Neural cell (in vitro differentiated cells): ENCODE data around the gene GPC5.

Experiments used
- EZH2 ChIP-seq: fragments of 200-600, 300-800 bp; shearing (Covaris generic), sonication (generic); IDR thresholded peaks from 2 replicates; pipeline ENCODE4 v1.6.1; 2014; ENCODE audit warnings: antibody characterized with exemption, low read length, borderline replicate concordance, mild to moderate bottlenecking; ENCODE audit not compliant: insufficient read depth, poor library complexity, severe bottlenecking
- POLR2AphosphoS5 ChIP-seq: IDR thresholded peaks from 2 replicates; pipeline ENCODE4 v1.6.1; 2012
- RAD21 ChIP-seq: fragments of 450-650 bp; conservative IDR thresholded peaks from 2 replicates; pipeline ENCODE4 v1.6.1; 2014; ENCODE audit warnings: antibody characterized with exemption, mild to moderate bottlenecking, moderate library complexity
- TAF1 ChIP-seq: IDR thresholded peaks from 2 replicates; pipeline ENCODE4 v1.6.1; 2012; ENCODE audit warnings: low read depth
- TF ChIP-seq, protein P1 (sequence below): fragments of 450-650 bp; IDR thresholded peaks from 2 replicates; pipeline ENCODE4 v1.5.1; 2014; ENCODE audit warnings: antibody characterized with exemption, mild to moderate bottlenecking, moderate library complexity; ENCODE audit not compliant: poor library complexity, severe bottlenecking
- TF ChIP-seq, protein P2 (sequence below): IDR thresholded peaks from 2 replicates; pipeline ENCODE4 v1.6.1; 2012; ENCODE audit warnings: borderline replicate concordance

DNA sequence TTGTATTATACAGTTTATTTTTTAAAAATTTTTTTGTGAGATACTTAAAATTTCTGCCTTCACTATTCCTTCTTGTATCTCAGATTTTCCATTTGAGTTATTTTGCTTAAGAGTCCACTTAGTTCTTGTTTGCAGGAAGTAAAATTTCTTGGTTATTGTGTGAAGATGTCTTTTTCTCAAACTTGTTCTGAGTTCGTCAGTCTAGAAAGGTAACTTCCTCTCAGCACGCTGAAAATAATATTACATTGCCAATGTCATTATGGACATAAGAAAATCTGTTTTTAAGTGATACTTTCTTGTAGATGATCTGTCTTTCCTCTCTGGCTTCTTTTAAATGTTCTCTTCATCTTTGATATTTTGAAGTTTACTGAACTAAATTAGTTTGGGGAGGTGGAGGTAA, 1096.5 kb downstream of the GPC5 start:
- no peak for TF ChIP-seq RAD21
- TF ChIP-seq, protein P1, sequence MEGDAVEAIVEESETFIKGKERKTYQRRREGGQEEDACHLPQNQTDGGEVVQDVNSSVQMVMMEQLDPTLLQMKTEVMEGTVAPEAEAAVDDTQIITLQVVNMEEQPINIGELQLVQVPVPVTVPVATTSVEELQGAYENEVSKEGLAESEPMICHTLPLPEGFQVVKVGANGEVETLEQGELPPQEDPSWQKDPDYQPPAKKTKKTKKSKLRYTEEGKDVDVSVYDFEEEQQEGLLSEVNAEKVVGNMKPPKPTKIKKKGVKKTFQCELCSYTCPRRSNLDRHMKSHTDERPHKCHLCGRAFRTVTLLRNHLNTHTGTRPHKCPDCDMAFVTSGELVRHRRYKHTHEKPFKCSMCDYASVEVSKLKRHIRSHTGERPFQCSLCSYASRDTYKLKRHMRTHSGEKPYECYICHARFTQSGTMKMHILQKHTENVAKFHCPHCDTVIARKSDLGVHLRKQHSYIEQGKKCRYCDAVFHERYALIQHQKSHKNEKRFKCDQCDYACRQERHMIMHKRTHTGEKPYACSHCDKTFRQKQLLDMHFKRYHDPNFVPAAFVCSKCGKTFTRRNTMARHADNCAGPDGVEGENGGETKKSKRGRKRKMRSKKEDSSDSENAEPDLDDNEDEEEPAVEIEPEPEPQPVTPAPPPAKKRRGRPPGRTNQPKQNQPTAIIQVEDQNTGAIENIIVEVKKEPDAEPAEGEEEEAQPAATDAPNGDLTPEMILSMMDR = no peak
- no peak for TF ChIP-seq POLR2AphosphoS5
- no peak for TF ChIP-seq TAF1
- no peak for TF ChIP-seq EZH2
- TF ChIP-seq, protein P2, sequence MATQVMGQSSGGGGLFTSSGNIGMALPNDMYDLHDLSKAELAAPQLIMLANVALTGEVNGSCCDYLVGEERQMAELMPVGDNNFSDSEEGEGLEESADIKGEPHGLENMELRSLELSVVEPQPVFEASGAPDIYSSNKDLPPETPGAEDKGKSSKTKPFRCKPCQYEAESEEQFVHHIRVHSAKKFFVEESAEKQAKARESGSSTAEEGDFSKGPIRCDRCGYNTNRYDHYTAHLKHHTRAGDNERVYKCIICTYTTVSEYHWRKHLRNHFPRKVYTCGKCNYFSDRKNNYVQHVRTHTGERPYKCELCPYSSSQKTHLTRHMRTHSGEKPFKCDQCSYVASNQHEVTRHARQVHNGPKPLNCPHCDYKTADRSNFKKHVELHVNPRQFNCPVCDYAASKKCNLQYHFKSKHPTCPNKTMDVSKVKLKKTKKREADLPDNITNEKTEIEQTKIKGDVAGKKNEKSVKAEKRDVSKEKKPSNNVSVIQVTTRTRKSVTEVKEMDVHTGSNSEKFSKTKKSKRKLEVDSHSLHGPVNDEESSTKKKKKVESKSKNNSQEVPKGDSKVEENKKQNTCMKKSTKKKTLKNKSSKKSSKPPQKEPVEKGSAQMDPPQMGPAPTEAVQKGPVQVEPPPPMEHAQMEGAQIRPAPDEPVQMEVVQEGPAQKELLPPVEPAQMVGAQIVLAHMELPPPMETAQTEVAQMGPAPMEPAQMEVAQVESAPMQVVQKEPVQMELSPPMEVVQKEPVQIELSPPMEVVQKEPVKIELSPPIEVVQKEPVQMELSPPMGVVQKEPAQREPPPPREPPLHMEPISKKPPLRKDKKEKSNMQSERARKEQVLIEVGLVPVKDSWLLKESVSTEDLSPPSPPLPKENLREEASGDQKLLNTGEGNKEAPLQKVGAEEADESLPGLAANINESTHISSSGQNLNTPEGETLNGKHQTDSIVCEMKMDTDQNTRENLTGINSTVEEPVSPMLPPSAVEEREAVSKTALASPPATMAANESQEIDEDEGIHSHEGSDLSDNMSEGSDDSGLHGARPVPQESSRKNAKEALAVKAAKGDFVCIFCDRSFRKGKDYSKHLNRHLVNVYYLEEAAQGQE = no peak
